K562 (cell line): ENCODE measurements around the gene ZNF286A. TPM values are rescaled to one million over a fixed set of nuclear protein-coding genes. Genes with fewer than 3 reads are reported as not detected.
A peak's percentile ranks its signal among the peaks of the same experiment; 100 is the strongest.

Experiments used
- BHLHE40 ChIP-seq: IDR thresholded peaks from 2 replicates; pipeline ENCODE4 v1.6.1; 2011; ENCODE audit warnings: low read length, improper control_type of control experiment
- CBX1 ChIP-seq: sonication (generic); IDR thresholded peaks from 2 replicates; pipeline ENCODE4 v1.6.1; 2016; ENCODE audit warnings: antibody characterized with exemption, low read depth, mild to moderate bottlenecking
- DPF2 ChIP-seq: fragments of 450-650 bp; IDR thresholded peaks from 2 replicates; pipeline ENCODE4 v1.6.1; 2016
- ESRRA ChIP-seq: fragments of 450-650 bp; IDR thresholded peaks from 2 replicates; pipeline ENCODE4 v1.6.1; 2014; ENCODE audit warnings: low read depth, mild to moderate bottlenecking, moderate library complexity, borderline replicate concordance
- GATA2 ChIP-seq: sonication (generic); formaldehyde crosslinking; IDR thresholded peaks from 2 replicates; pipeline ENCODE4 v1.4.0; 2020; ENCODE audit warnings: mild to moderate bottlenecking, missing genetic modification reagents
- JUN ChIP-seq, 2 experiments: sonication (generic) in 1 of 2; formaldehyde crosslinking in 1 of 2; IDR thresholded peaks; 2 replicates each; pipeline versions ENCODE4 v1.6.1 to v1.8.0; 2012 to 2022; ENCODE audit warnings: borderline replicate concordance in 2 of 2, mild to moderate bottlenecking in 2 of 2, improper control_type of control experiment in 1 of 2, low read depth in 1 of 2, low read length in 1 of 2, missing genetic modification reagents in 1 of 2
- POLR2B ChIP-seq: fragments of 450-650 bp; IDR thresholded peaks from 2 replicates; pipeline ENCODE4 v1.6.1; 2018; ENCODE audit warnings: low read depth; ENCODE audit not compliant: partially characterized antibody
- RERE ChIP-seq: sonication (generic); formaldehyde crosslinking; IDR thresholded peaks from 2 replicates; pipeline ENCODE4 v1.8.0; 2023; ENCODE audit warnings: missing genetic modification reagents, mild to moderate bottlenecking, borderline replicate concordance
- RREB1 ChIP-seq: fragments of 250-450 bp; sonication (Bioruptor Pico); IDR thresholded peaks from 2 replicates; pipeline ENCODE4 v1.4.0; 2020
- SLC30A9 ChIP-seq: fragments of 250-450 bp; sonication (Bioruptor Pico); IDR thresholded peaks from 2 replicates; pipeline ENCODE4 v1.8.0; 2022; ENCODE audit warnings: mild to moderate bottlenecking, moderate library complexity
- STAT5A ChIP-seq: IDR thresholded peaks from 2 replicates; pipeline ENCODE4 v1.6.1; 2012; ENCODE audit warnings: low read length, inconsistent platforms, borderline replicate concordance
- TSC22D4 ChIP-seq: fragments of 450-650 bp; IDR thresholded peaks from 2 replicates; pipeline ENCODE4 v1.6.1; 2016; ENCODE audit warnings: missing genetic modification characterization, missing biosample characterization, control low read depth
- ZEB2 ChIP-seq: fragments of 450-650 bp; IDR thresholded peaks from 2 replicates; pipeline ENCODE4 v1.6.1; 2016
- ZNF212 ChIP-seq: fragments of 450-650 bp; formaldehyde crosslinking; IDR thresholded peaks from 2 replicates; pipeline ENCODE4 v1.4.0; 2020; ENCODE audit warnings: mild to moderate bottlenecking
- ZNF224 ChIP-seq: sonication (generic); formaldehyde crosslinking; IDR thresholded peaks from 2 replicates; pipeline ENCODE4 v1.8.0; 2022; ENCODE audit warnings: mild to moderate bottlenecking, missing genetic modification reagents
- ZNF764 ChIP-seq: fragments of 250-450 bp; sonication (Bioruptor Pico); IDR thresholded peaks from 2 replicates; pipeline ENCODE4 v1.4.0; 2020; ENCODE audit warnings: low read depth, mild to moderate bottlenecking, moderate library complexity
- ZNF780A ChIP-seq: fragments of 250-450 bp; sonication (Bioruptor Pico); IDR thresholded peaks from 2 replicates; pipeline ENCODE4 v1.5.0; 2021; ENCODE audit warnings: mild to moderate bottlenecking
- polyA plus RNA-seq, 8 experiments: library from polyadenylated mRNA; depleted of rRNA in 4 of 8; stranded (reverse) in 5 of 8; unstranded in 3 of 8; fragments of >200 nt; fragmentation: Nextera tagmentation in 2 of 8; fragmentation: Illumina TruSeq in 1 of 8; extraction: Ambion mirVana in 2 of 8; extraction: Trizol in 1 of 8; gene quantifications; 2 replicates each; pipeline versions ENCODE4 v1.2.1 to v1.2.3, GENCODE V29; 2011 to 2014; ENCODE audit warnings: inconsistent platforms in 1 of 8, missing spikeins in 1 of 8
- total RNA-seq, 7 experiments: library from RNA; depleted of rRNA in 6 of 7; stranded (reverse); fragments of >200 nt in 6 of 7; fragmentation: Illumina TruSeq in 2 of 7; extraction: Trizol in 2 of 7; gene quantifications; 2 replicates each; pipeline versions ENCODE4 v1.2.1 to v1.2.3, GENCODE V29; 2011 to 2021; ENCODE audit warnings: low replicate concordance in 1 of 7

Gene ZNF286A
- total and polyA plus RNA-seq, 9 of the 15 experiments (the other 6 are each of a cell fraction or from before 2014, with no cell fraction given) = 9.0 to 23.1 (median 16.6) TPM

GRCh38 chr17:15651583-15652110 is 47.9 kb upstream of the ZNF286A start (continued):
- TF ChIP-seq SLC30A9 (CRISPR knock-in tag) = no peak
- no peak for TF ChIP-seq ZNF764 (CRISPR knock-in tag)
- TF ChIP-seq TSC22D4 (tag) = no peak
- no peak for TF ChIP-seq RREB1 (CRISPR knock-in tag)
- no peak for TF ChIP-seq GATA2 (CRISPR knock-in tag)
- TF ChIP-seq BHLHE40 = no peak
- TF ChIP-seq ZNF224 = no peak
- TF ChIP-seq CBX1 = no peak
- TF ChIP-seq STAT5A = no peak
- TF ChIP-seq ZEB2 = no peak
- TF ChIP-seq POLR2B = no peak
- peak; percentile 41; the same call in 1 of the 2 replicates for TF ChIP-seq JUN (IDR thresholded peaks at IDR 0.05; ENCODE audit: borderline replicate concordance, low read depth, low read length)
- no peak for TF ChIP-seq JUN (CRISPR knock-in tag; IDR thresholded peaks at IDR 0.05; ENCODE audit: borderline replicate concordance)
- peak; percentile 60; the same call in 1 of the 2 replicates for TF ChIP-seq DPF2
- TF ChIP-seq RERE (CRISPR knock-in tag) = no peak
- no peak for TF ChIP-seq ESRRA
- TF ChIP-seq ZNF780A (CRISPR knock-in tag) = no peak
- TF ChIP-seq ZNF212 (CRISPR knock-in tag) = no peak
